HUES6 (cell line): ENCODE results near the gene UBE3B.

Source experiments
- H3K27ac ChIP-seq: 2 replicates; pipeline ENCODE4 v1.7.0; 2013; ENCODE audit warnings: low read depth, mild to moderate bottlenecking, low read length, inconsistent platforms
- H3K27me3 ChIP-seq: 2 replicates; pipeline ENCODE4 v1.6.1; 2013; ENCODE audit warnings: low read length; ENCODE audit not compliant: control insufficient read depth, insufficient read depth
- H3K36me3 ChIP-seq: 2 replicates; pipeline ENCODE4 v1.6.1; 2013; ENCODE audit warnings: low read length; ENCODE audit not compliant: control insufficient read depth, insufficient read depth
- H3K4me1 ChIP-seq: 2 replicates; pipeline ENCODE4 v1.6.1; 2013; ENCODE audit warnings: low read length; ENCODE audit not compliant: control insufficient read depth, insufficient read depth
- H3K4me3 ChIP-seq: 2 replicates; pipeline ENCODE4 v1.5.1; 2013; ENCODE audit warnings: low read depth, low read length
- H3K9ac ChIP-seq: one replicate; pipeline ENCODE4 v1.6.1; 2013; ENCODE audit warnings: mild to moderate bottlenecking, low read length
- H3K9me3 ChIP-seq: 2 replicates; pipeline ENCODE4 v1.6.1; 2013; ENCODE audit warnings: low read depth, low read length; ENCODE audit not compliant: control insufficient read depth, insufficient read depth

Gene UBE3B

GRCh38 chr12:109562871-109563270 is 85.4 kb downstream of the UBE3B start:
- Histone ChIP-seq H3K4me3 (no peak overlapping the region), H3K4me1 (no peaks in the 10 kb centered on the region), H3K27ac (no peak overlapping the region), H3K27me3 (no peaks in the 10 kb centered on the region), H3K9ac (no peak overlapping the region), H3K36me3 (peaks cover 71% of the 10 kb centered on the region), H3K9me3 (no peaks in the 10 kb centered on the region)

- Histone ChIP-seq H3K9me3 (no peaks in the 10 kb centered on the region), H3K4me3 (no peak overlapping the region), H3K27ac (no peak overlapping the region), H3K4me1 (no peaks in the 10 kb centered on the region), H3K9ac (no peak overlapping the region), H3K27me3 (no peaks in the 10 kb centered on the region), H3K36me3 (peaks cover 76% of the 10 kb centered on the region)
Observed at GRCh38 chr12:109563291-109564284, 86.2 kb downstream of the UBE3B start.

GRCh38 chr12:109566424-109566823 is 89.0 kb downstream of the UBE3B start:
- Histone ChIP-seq H3K9me3 (no peaks in the 10 kb centered on the region), H3K9ac (no peak overlapping the region), H3K4me1 (no peaks in the 10 kb centered on the region), H3K4me3 (no peak overlapping the region), H3K27ac (no peak overlapping the region), H3K36me3 (peaks cover 86% of the 10 kb centered on the region), H3K27me3 (no peaks in the 10 kb centered on the region)

- Histone ChIP-seq H3K4me1 (no peaks in the 10 kb centered on the region), H3K36me3 (peaks cover 83% of the 10 kb centered on the region), H3K27ac (no peak overlapping the region), H3K27me3 (no peaks in the 10 kb centered on the region), H3K9ac (no peak overlapping the region), H3K9me3 (no peaks in the 10 kb centered on the region), H3K4me3 (no peak overlapping the region)
Observed at GRCh38 chr12:109567296-109567695, 89.9 kb downstream of the UBE3B start.

GRCh38 chr12:109567967-109568366 is 90.5 kb downstream of the UBE3B start:
- Histone ChIP-seq H3K36me3 (peaks cover 76% of the 10 kb centered on the region), H3K9me3 (no peaks in the 10 kb centered on the region), H3K27me3 (no peaks in the 10 kb centered on the region), H3K9ac (no peak overlapping the region), H3K4me1 (no peaks in the 10 kb centered on the region; the same call in 1 of the 2 replicates), H3K27ac (no peak overlapping the region), H3K4me3 (no peak overlapping the region)

DNA sequence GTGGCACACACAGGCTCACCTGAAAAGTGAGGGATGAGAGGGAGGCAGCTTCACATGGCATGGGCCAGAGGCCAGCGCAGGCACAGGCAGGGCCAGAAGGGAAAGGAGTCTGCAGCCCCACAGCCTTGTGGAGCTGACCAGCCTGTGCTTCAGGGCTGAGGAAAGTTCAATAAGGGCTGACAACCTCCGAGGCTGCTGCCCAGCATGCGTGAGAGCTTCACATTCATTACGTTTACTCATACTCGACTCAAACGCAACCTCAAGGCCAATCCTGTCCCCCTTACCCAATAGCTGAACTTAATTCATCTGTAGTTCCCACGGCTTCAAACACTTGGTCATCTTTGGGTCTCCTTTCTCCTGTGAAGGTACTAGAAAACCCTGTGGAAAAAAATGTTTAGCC is 91.1 kb downstream of the UBE3B start:
- no peak overlapping the region for H3K9ac ChIP-seq
- H3K27me3 ChIP-seq: no peaks in the 10 kb centered on the region
- peaks cover 71% of the 10 kb centered on the region for H3K36me3 ChIP-seq
- no peaks in the 10 kb centered on the region; the same call in 1 of the 2 replicates for H3K4me1 ChIP-seq
- no peak overlapping the region for H3K4me3 ChIP-seq
- no peak overlapping the region for H3K27ac ChIP-seq
- H3K9me3 ChIP-seq: no peaks in the 10 kb centered on the region

DNA sequence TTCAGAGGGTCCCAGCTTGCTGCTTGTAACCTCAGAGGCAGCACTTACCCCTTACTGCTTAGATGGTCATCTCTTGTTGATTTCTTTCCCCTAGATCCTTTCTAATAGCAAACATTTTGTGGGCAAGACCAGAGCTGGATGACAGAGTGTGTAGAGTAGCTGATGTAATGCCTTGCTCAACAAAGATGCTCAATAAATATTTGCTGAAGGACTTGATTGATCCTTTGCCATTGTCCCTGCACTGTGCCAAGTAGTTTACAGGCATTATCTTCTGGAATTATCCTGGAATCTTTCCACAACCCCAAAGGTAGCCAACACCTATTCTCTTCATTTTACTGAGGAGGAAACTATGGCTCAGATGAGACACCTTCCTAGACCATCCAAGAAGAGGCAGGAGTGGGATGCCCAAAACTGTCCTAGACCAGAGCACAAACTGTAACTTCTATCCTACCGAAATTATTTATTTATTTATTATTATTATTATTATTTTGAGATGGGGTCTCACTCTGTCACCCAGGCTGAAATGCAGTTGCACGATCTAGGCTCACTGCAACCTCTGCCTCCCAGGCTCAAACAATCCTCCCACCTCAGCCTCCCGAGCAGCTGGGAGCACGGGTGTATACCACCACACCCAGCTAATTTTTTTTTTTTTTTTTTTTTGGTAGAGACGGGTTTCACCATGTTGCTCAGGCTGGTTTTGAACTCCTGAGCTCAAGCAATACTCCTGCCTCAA is 94.5 kb downstream of the UBE3B start:
- Histone ChIP-seq H3K4me1 (peaks cover 3% of the 10 kb centered on the region; the same call in 1 of the 2 replicates), H3K27me3 (no peaks in the 10 kb centered on the region), H3K9ac (peak overlapping the region; percentile 5), H3K9me3 (no peaks in the 10 kb centered on the region), H3K27ac (no peak overlapping the region), H3K36me3 (peaks cover 59% of the 10 kb centered on the region), H3K4me3 (no peak overlapping the region)

- Histone ChIP-seq H3K27me3 (no peaks in the 10 kb centered on the region), H3K36me3 (peaks cover 62% of the 10 kb centered on the region), H3K4me1 (peaks cover 3% of the 10 kb centered on the region; the same call in 1 of the 2 replicates), H3K27ac (no peak overlapping the region), H3K9ac (no peak overlapping the region), H3K4me3 (peak overlapping the region; percentile 74), H3K9me3 (no peaks in the 10 kb centered on the region)
Observed at GRCh38 chr12:109572506-109572845, 95.0 kb downstream of the UBE3B start.

DNA sequence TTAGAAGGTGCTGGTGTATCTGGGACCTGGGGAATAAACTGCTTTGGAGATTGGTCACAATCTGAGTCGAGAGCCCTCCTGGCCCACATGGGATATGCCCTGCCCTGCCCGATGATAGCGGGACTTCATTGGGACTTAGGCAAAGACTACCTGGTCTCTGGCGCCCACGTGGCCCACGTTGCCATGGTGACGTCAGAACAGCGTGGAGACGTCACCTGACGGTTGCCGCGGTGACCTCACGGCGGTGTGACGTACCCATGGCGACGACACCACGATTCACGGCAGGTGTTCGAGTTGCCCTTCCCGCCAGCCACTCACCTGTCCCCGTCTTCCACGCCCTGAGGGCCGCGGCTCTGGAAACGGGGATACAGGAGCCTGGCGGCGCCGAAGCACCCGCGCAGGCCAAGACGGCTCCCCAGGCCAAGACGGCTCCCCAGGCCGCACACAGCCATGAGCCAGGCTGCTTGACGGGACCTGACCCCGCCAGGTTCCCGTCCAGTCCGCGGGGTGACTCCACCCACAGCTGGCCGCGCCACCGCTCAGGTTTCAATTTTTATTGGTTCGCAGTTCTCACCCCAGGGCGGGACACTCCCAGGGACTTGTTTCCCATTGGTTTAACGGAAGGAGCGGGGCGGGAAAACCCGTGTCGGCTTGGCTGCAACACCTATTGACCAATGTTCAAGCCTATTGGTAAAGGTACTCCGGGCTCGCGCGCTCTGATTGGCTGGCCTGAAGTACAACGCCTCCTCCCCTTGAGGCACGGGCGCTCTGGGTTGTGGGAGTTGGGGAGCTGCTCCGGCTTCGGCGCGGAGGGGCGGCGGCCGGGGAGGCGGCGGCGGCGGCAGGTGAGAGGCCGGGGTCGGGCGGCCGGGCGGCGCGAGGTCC is 95.8 kb downstream of the UBE3B start, which contains the start of the genes MMAB and MVK:
TSS of gene MMAB (minus strand) at position 476 of the 885 bp plus-strand sequence. CDS start at position 452, 24 bp downstream.
TSS of gene MVK (plus strand) at position 766 of the 885 bp plus-strand sequence. CDS start 1,029 bp downstream, outside the sequence.
- Histone ChIP-seq H3K4me1 (peaks cover 3% of the 10 kb centered on the region; the same call in 1 of the 2 replicates), H3K27ac (peak within 1 kb of the TSS; percentile 53; the same call in 1 of the 2 replicates), H3K36me3 (peaks cover 62% of the 10 kb centered on the region), H3K9ac (peak within 1 kb of the TSS; percentile 76), H3K27me3 (no peaks in the 10 kb centered on the region), H3K4me3 (peak within 1 kb of the TSS; percentile 82), H3K9me3 (no peaks in the 10 kb centered on the region)

DNA sequence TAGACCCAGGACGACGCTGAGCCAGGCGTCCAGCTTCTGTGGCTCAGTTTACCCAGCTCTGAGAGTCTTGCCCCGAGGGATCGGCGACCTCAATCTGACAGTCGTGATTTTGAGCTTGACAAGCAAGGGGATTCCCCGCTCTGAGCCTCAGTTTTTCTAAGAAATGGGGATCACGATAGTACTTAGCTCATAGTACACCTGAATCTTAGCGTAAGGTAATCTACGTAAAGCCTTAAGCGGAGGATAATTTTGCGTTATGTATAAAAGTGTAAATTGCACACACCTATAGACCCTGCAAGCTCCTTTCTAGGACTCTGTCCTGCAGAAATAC is 96.4 kb downstream of the UBE3B start:
- Histone ChIP-seq H3K4me1 (peaks cover 3% of the 10 kb centered on the region; the same call in 1 of the 2 replicates), H3K27ac (no peak overlapping the region), H3K9ac (peak overlapping the region; percentile 73)

More for the DNA sequence above, 96.4 kb downstream of the UBE3B start:
- H3K4me3 ChIP-seq: peak overlapping the region; percentile 82
- no peaks in the 10 kb centered on the region for H3K9me3 ChIP-seq
- peaks cover 63% of the 10 kb centered on the region for H3K36me3 ChIP-seq
- no peaks in the 10 kb centered on the region for H3K27me3 ChIP-seq
